Stimulated activated CD8-positive, alpha-beta memory T cell treated with anti-CD3 and anti-CD28 coated beads, Interleukin-12 subunit alpha, Interleukin-12 subunit beta, amount 100 ng/mL, for 24 hours (primary cell): ENCODE data around the gene OAF.
"Not testable (repeated sequence)": the region's sequence is repeated elsewhere in the genome, so short reads cannot be mapped to it uniquely, and the experiment has no call there.

Source experiments
- DNase-seq: peaks from one replicate; pipeline ENCODE4 v3.0.0-alpha.2; 2020; ENCODE audit errors: extremely low read depth

The OAF gene

DNA sequence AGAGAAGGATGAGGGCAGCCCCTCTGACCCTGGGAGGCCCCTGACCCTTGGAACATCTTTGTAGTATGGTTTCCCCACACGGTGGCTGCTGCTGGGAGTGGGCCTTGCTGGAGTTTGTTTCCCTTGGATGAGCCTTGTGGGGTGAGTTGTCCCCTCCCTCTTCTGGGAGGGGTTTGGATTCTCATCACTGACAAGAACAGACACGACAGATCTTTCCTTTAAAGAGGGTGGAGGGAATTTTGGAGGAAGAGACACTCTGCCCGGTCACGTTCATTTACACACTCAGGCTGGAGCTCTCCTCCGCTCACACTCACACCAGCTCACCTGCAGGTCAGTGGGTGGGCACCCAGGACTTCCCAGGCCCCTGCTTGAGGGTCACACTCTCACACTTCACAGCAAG is 60.8 kb downstream of the OAF start:
- no peak for DNase-seq

DNA sequence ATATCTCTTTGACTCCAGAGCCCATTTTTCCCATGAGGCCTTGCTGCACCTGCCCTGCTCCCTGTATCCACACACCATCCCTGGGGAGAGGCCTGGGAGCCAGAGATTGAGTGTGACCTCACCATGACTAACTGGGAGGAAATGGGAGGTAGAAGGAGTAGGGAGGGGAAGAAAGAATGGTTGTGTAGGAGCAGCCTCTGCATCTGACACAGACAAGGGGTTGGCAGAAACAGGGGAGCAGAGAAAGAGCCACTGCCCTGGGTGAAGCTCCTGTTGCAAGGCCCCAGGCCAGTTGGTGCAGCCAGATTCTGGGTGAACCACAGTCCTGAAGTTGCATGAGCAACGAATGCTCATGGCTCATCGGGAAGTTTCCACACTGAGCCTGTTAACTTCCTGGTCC is 61.5 kb downstream of the OAF start:
- no peak for DNase-seq

DNA sequence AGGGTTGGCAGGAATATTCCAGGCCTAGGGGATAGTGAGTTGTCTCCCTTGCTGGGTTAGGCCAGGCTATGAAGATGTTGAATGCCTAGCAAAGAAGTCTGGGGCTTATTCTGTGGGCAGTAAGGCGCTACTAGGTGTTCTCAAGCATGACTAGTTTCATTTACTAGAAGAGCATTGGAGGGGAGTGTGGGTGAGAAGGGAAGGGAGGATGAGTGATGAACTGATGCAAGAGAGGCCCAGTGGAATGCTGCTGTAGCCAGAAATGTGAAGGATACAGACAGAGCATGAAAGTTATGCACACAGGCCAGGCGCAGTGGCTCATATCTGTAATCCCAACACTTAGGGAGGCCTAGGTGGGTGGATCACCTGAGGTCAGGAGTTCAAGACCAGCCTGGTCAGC is 62.6 kb downstream of the OAF start:
- no peak for DNase-seq

DNA sequence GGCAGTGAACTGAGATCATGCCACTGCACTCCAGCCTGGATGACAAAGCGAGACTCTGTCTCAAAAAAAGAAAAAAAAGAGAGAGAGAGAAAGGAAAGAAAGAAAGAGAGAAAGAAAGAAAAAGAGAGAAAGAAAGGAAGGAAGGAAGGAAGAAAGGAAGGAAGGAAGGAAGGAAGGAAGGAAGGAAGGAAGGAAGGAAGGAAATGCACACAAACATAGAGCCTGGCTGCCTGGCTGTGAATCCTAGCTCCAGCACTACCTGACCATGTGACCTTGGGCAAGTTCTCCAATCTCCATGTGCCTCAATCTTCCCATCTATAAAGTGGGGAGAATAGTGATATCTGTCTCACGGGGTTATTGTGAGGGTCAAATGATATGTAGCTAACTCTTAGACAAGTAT is 63.1 kb downstream of the OAF start:
- not testable (repeated sequence) for DNase-seq

DNA sequence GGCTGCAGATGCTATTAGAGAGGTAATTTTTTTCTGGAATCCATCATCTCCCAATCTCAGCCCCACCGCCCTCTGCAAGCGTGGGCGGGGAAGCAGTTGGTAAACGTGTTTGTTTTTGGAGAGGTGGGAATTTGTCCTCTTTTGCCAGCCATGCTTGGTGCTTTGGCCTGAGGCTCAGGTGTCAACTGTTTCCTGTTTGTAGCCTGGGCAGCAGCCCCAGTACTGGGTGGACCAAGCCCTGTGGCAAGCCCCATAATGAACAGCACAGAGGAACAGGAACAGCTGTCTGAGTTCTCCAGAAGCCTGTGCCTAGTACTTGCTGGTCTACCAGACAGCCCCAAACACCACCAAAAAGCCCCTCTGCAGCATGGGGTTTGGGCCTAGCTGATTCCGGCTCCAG is 68.7 kb downstream of the OAF start:
- no peak for DNase-seq
